Measurements from ENCODE around the gene PRCP. TPM values are rescaled to one million over a fixed set of nuclear protein-coding genes. Genes with fewer than 3 reads are reported as not detected.

Gene PRCP
- total RNA-seq, 1 experiment from 2014 or later, result 46.4 TPM

DNA sequence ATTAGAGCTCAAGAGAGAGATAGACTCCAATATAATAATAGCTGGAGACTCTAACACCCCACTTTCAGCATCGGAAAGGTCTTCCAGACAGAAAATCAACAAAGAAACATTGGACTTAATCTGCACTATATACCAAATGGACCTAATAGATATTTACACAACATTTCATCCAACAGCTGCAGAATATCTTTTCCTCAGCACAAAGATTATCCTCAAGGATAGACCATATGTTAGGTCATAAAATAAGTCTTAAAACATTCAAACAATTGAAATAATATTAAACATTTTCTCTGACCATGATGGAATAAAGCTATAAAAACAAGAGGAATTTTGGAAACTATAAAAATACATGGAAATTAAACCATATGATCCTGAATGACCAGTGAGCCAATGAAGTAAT, 121.5 kb downstream of the PRCP start:
- Histone ChIP-seq H3K27me3 (ENCODE audit: control insufficient read depth, insufficient read depth, low read length) (no peaks in the 10 kb centered on the region), H3K4me3 (ENCODE audit: insufficient read depth, low read depth, low read length) (no peak overlapping the region), H3K36me3 (replicated peaks; ENCODE audit: control insufficient read depth, insufficient read depth, low read length) (no peaks in the 10 kb centered on the region)
- no peak for DNase-seq

DNA sequence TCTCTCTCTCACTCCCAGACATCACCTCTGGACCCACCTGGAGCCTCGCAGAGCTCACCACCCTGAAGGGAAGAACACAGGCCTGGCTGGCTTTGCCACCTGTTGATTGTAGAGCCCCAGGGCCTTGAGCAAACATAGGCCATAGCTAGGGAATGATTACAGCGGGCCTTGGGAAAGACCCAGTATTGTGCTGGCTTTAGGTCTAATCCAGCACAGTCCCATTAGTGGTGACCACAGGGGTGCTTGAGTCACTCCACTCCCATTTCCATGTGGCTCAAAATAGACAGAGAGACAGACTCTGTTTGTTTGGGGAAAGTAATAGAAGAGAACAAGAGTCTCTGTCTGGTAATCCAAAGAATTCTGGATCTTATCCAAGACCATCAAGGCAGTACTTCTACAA, 123.9 kb downstream of the PRCP start:
- DNase-seq, result no peak

DNA sequence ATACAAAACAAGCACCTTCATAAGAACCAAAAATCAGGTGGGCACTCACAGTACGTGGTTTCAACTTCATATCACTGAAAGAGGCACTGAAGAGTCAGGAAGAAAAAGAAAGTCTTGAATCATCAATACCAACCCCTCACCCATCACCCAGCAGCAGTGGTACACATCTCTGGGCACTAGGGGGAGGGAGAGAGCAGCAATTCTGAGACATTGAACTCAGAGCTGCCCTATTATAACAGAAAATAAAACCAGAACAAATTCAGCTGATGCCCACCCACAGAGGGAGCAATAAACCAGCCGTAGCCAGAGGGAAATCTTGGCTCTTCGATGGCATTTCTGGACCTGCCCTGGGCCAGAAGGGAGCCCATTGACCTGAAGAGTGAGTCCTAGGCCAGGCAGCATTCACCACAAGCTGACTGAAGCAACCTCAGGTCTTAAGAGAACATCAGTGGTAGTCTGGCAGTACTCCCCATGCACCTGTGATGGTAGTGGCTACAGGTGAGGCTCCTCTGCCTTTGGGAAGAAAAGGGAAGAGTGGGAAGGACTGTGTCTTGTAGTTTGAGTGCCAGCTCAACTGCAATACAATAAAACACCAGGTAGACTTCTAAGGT, 124.4 kb downstream of the PRCP start:
- no peak overlapping the region for H3K4me3 ChIP-seq (ENCODE audit: insufficient read depth, low read depth, low read length)
- DNase-seq, result peak; percentile 75

More for the DNA sequence above, 123.9 kb downstream of the PRCP start:
- Histone ChIP-seq H3K27me3 (ENCODE audit: control insufficient read depth, insufficient read depth, low read length) (no peaks in the 10 kb centered on the region), H3K4me3 (ENCODE audit: insufficient read depth, low read depth, low read length) (no peak overlapping the region), H3K36me3 (replicated peaks; ENCODE audit: control insufficient read depth, insufficient read depth, low read length) (no peaks in the 10 kb centered on the region)

DNA sequence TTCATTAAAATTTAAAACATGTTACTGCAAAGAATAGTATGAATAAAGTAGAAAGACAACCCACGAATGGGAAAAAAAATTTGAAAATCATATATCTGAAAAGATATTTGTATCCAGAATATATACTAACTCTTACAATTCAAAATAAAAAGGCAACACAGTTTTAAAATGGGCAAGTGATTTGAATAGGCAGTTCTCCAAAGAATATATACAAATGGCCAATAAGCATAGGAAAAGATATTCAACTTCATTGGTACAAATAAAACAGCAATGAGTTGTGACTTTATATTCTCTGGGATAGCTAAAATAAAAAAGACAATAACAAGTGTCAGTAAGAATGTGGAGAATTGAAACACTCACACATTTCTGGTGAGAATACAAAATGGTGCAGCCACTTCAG, 125.0 kb downstream of the PRCP start:
- Histone ChIP-seq H3K4me3 (ENCODE audit: insufficient read depth, low read depth, low read length) (no peak overlapping the region), H3K36me3 (replicated peaks; ENCODE audit: control insufficient read depth, insufficient read depth, low read length) (no peaks in the 10 kb centered on the region), H3K27me3 (ENCODE audit: control insufficient read depth, insufficient read depth, low read length) (no peaks in the 10 kb centered on the region)
- DNase-seq, result no peak

More for the DNA sequence above, 124.4 kb downstream of the PRCP start:
- Histone ChIP-seq H3K27me3 (ENCODE audit: control insufficient read depth, insufficient read depth, low read length) (no peaks in the 10 kb centered on the region), H3K36me3 (replicated peaks; ENCODE audit: control insufficient read depth, insufficient read depth, low read length) (no peaks in the 10 kb centered on the region)

Other genes starting within 250 kb of the PRCP start
- gene FAM181B, start 166.6 kb downstream of the PRCP start, total RNA-seq (2014; rRNA removed; shearing (Covaris generic)), result 1.1 and 1.4 TPM in 2 replicates
- 29.4 and 37.3 TPM in 2 replicates for gene DDIAS, start 1.3 kb upstream of the PRCP start, total RNA-seq (2014; rRNA removed; shearing (Covaris generic))
- 4.5 and 6.2 TPM in 2 replicates for gene RAB30, start 171.5 kb upstream of the PRCP start, total RNA-seq (2014; rRNA removed; shearing (Covaris generic))